Tibial nerve (tissue), 4 donors: ENCODE results near the gene P2RY1. TPM values are rescaled to one million over a fixed set of nuclear protein-coding genes. Genes with fewer than 3 reads are reported as not detected.
"Not testable (repeated sequence)": the region's sequence is repeated elsewhere in the genome, so short reads cannot be mapped to it uniquely, and the experiment has no call there.

Experiments
- DNase-seq, 2 donors: peaks; one replicate each; pipeline ENCODE4 v3.0.0-alpha.2; 2019; ENCODE audit warnings: low spot score in 2 of 2
- H3K27ac ChIP-seq, 4 donors: fragments of 200-600 bp; sonication (generic) in 3 of 4; one replicate each; pipeline ENCODE4 v1.5.1; 2017 to 2019; ENCODE audit warnings: mild to moderate bottlenecking in 1 of 4
- H3K27me3 ChIP-seq, 2 donors: fragments of 200-600 bp; sonication (generic) in 1 of 2; one replicate each; pipeline versions ENCODE4 v1.5.1 to v1.6.0; 2017 to 2019
- H3K36me3 ChIP-seq, 3 donors: fragments of 200-600 bp; sonication (generic); one replicate each; pipeline ENCODE4 v1.5.1; 2018 to 2019
- H3K4me1 ChIP-seq, 4 donors: fragments of 200-600 bp; sonication (generic) in 3 of 4; one replicate each; pipeline ENCODE4 v1.5.1; 2017 to 2019
- H3K4me3 ChIP-seq, 4 donors: fragments of 200-600 bp; sonication (generic) in 3 of 4; one replicate each; pipeline ENCODE4 v1.5.1; 2017 to 2019; ENCODE audit warnings: mild to moderate bottlenecking in 1 of 4, moderate library complexity in 1 of 4
- H3K9me3 ChIP-seq, 4 donors: fragments of 200-600 bp; sonication (generic) in 3 of 4; one replicate each; pipeline ENCODE4 v1.5.1; 2017 to 2019
- EP300 ChIP-seq, 2 donors: sonication (generic); formaldehyde crosslinking; IDR thresholded peaks; one replicate each; pipeline ENCODE4 v1.6.1; 2017; ENCODE audit warnings: antibody characterized with exemption in 2 of 2, mild to moderate bottlenecking in 1 of 2
- POLR2A ChIP-seq, 2 donors: fragments of 450-650 bp; IDR thresholded peaks; one replicate each; pipeline ENCODE4 v1.6.1; 2017; ENCODE audit warnings: antibody characterized with exemption in 2 of 2, mild to moderate bottlenecking in 2 of 2, moderate library complexity in 2 of 2
- WGBS, 2 donors: methylation state at CpG; one replicate each; pipeline ENCODE4 v1.1.5; 2018; 5-methylcytosine and 5-hydroxymethylcytosine counted together
- total RNA-seq, 4 donors: library from RNA; depleted of rRNA; stranded (reverse); fragments of >200 nt; gene quantifications; one replicate each; pipeline ENCODE4 v1.1.0, GENCODE V29; 2016
- TF ChIP-seq, protein P1 (sequence below), 5 experiments: fragments of 200-600 bp in 3 of 5; fragments of 450-650 bp in 2 of 5; sonication (generic) in 3 of 5; IDR thresholded peaks; one replicate each; pipeline ENCODE4 v1.5.1; 2016 to 2019; ENCODE audit warnings: antibody characterized with exemption in 5 of 5, mild to moderate bottlenecking in 3 of 5, moderate library complexity in 2 of 5

Gene P2RY1
- total RNA-seq, 4 donors from 2014 or later, result 6.7 to 8.4 (median 7.9) TPM

DNA sequence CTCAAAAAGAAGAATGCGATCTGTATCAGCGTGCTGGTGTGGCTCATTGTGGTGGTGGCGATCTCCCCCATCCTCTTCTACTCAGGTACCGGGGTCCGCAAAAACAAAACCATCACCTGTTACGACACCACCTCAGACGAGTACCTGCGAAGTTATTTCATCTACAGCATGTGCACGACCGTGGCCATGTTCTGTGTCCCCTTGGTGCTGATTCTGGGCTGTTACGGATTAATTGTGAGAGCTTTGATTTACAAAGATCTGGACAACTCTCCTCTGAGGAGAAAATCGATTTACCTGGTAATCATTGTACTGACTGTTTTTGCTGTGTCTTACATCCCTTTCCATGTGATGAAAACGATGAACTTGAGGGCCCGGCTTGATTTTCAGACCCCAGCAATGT, 1.3 kb downstream of the P2RY1 start:
- 48% methylated on average over 14 of the region's 14 CpGs for WGBS, 2 donors
- Histone ChIP-seq H3K27ac (peak overlapping the region in 3 of 4 donors; percentile 80 to 88 (median 86)), H3K9me3 (no peaks in the 10 kb centered on the region), H3K4me3 (peak overlapping the region; percentile 63 to 94 (median 81)), H3K27me3 (no peaks in the 10 kb centered on the region), H3K4me1 (peaks cover 0 to 45% (median 4%) of the 10 kb centered on the region in 4 donors), H3K36me3 (no peaks in the 10 kb centered on the region)
- no peak for DNase-seq
- TF ChIP-seq EP300 (IDR thresholded peaks at IDR 0.05), result no peak
- TF ChIP-seq, protein P1, sequence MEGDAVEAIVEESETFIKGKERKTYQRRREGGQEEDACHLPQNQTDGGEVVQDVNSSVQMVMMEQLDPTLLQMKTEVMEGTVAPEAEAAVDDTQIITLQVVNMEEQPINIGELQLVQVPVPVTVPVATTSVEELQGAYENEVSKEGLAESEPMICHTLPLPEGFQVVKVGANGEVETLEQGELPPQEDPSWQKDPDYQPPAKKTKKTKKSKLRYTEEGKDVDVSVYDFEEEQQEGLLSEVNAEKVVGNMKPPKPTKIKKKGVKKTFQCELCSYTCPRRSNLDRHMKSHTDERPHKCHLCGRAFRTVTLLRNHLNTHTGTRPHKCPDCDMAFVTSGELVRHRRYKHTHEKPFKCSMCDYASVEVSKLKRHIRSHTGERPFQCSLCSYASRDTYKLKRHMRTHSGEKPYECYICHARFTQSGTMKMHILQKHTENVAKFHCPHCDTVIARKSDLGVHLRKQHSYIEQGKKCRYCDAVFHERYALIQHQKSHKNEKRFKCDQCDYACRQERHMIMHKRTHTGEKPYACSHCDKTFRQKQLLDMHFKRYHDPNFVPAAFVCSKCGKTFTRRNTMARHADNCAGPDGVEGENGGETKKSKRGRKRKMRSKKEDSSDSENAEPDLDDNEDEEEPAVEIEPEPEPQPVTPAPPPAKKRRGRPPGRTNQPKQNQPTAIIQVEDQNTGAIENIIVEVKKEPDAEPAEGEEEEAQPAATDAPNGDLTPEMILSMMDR (IDR thresholded peaks at IDR 0.05), result no peak
- no peak for TF ChIP-seq POLR2A (IDR thresholded peaks at IDR 0.05)

DNA sequence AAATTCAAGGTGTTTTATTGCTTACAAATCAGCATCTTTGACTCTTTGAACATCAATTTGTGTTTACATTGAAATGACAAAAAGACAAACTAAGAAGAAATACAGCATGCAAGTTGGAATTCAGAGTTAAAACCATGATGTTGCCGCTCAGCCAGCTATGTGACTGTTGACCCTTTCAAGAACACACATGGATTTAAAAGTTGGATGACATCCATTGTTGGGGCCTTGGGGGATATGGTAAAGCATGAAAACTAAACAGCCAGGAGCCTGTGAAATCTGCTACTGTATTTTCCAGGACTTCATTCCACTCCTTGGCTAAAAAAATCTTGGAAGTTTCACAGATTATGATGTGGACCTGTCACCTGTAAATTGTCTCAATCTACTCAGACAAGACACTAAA, 4.6 kb downstream of the P2RY1 start:
- no peak for DNase-seq
- Histone ChIP-seq H3K9me3 (no peaks in the 10 kb centered on the region), H3K36me3 (peaks cover 0 to 4% (median 0%) of the 10 kb centered on the region in 3 donors), H3K27ac (no peak overlapping the region), H3K4me1 (peaks cover 0 to 38% (median 5%) of the 10 kb centered on the region in 4 donors), H3K27me3 (no peaks in the 10 kb centered on the region), H3K4me3 (no peak overlapping the region)
- TF ChIP-seq, protein P1 (IDR thresholded peaks at IDR 0.05), result no peak
- TF ChIP-seq EP300 (IDR thresholded peaks at IDR 0.05), result no peak
- TF ChIP-seq POLR2A (IDR thresholded peaks at IDR 0.05), result no peak
- WGBS, 2 donors, result 32 to 44% methylated on average over 1 of the region's 1 CpG

DNA sequence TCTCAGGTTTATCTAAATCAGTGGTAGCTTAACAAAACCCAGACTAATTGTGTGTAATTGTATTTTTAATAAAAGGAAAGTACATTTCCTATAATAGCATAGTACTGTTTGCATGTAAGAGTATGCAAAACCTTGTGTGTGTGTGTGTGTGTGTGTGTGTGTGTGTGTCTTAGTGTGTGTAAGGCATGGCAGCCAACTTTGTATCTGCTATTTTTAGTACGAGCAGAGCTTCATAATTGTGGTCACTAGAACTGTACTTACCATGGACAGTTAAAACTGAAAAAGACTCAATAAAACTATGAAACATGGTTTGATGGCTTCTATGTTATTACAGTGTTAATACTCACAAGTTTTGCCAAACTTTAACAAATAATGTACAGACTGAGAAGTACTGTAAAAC, 6.2 kb downstream of the P2RY1 start:
- TF ChIP-seq EP300 (IDR thresholded peaks at IDR 0.05), result no peak
- 21 to 36% methylated on average over 1 of the region's 1 CpG for whole genome bisulfite sequencing, 2 donors

DNA sequence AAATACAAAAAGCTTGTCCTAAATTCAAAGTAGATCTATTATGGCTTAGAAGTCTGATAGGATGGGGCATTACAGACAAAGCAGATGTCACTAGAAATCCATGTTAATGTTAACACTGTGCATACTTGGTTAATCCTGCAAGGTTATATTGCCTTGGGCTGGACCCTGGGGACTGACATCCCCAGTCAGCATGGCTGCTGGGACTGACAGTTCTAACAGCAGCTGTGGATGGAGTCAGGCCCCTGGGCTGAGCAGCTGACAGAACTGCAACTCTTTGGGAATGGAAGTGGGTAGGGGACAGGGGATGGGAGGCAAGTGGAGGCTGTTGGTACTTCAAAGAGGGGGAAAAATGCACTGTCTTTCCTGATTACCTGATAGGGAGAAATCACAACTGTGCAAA, 7.5 kb downstream of the P2RY1 start:
- H3K9me3 ChIP-seq, result peaks cover 0 to 12% (median 2%) of the 10 kb centered on the region in 4 donors
- H3K4me3 ChIP-seq, result no peak overlapping the region
- no peak for TF ChIP-seq POLR2A (IDR thresholded peaks at IDR 0.05)
- no peak overlapping the region for H3K27ac ChIP-seq
- H3K4me1 ChIP-seq, result peaks cover 0 to 22% (median 2%) of the 10 kb centered on the region in 4 donors
- H3K36me3 ChIP-seq, result peaks cover 0 to 11% (median 0%) of the 10 kb centered on the region in 3 donors
- DNase-seq, result no peak
- H3K27me3 ChIP-seq, result no peaks in the 10 kb centered on the region

More for the DNA sequence above, 6.2 kb downstream of the P2RY1 start:
- Histone ChIP-seq H3K9me3 (no peaks in the 10 kb centered on the region), H3K4me3 (no peak overlapping the region), H3K4me1 (peaks cover 0 to 29% (median 5%) of the 10 kb centered on the region in 4 donors), H3K27ac (no peak overlapping the region), H3K36me3 (peaks cover 0 to 4% (median 0%) of the 10 kb centered on the region in 3 donors), H3K27me3 (no peaks in the 10 kb centered on the region)
- no peak for DNase-seq

DNA sequence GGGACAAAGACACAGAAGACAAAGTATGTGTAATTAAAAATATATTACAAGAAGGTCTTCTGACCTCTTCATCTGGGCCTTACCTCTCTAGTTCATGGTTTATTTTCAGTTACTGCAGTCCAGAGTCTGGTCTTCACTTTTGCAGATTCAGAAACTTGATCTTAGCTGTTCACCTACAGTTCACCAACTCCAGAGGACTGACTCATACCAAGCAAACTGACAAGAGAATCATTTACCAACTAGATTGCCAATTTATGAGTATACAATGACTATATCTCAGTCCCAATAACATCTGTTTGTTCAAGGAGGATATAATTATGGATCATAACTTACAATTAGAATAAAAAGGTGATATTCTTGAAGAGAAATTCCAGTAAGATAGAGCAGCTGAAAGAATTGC, 9.0 kb downstream of the P2RY1 start:
- Histone ChIP-seq H3K27ac (no peak overlapping the region), H3K36me3 (peaks cover 0 to 11% (median 0%) of the 10 kb centered on the region in 3 donors), H3K9me3 (peaks cover 0 to 24% (median 2%) of the 10 kb centered on the region in 4 donors), H3K4me3 (no peak overlapping the region), H3K4me1 (peaks cover 0 to 17% (median 2%) of the 10 kb centered on the region in 4 donors), H3K27me3 (no peaks in the 10 kb centered on the region)
- TF ChIP-seq POLR2A (IDR thresholded peaks at IDR 0.05), result no peak
- no peak for TF ChIP-seq EP300 (IDR thresholded peaks at IDR 0.05)
- TF ChIP-seq, protein P1 (IDR thresholded peaks at IDR 0.05), result no peak
- DNase-seq, result no peak

DNA sequence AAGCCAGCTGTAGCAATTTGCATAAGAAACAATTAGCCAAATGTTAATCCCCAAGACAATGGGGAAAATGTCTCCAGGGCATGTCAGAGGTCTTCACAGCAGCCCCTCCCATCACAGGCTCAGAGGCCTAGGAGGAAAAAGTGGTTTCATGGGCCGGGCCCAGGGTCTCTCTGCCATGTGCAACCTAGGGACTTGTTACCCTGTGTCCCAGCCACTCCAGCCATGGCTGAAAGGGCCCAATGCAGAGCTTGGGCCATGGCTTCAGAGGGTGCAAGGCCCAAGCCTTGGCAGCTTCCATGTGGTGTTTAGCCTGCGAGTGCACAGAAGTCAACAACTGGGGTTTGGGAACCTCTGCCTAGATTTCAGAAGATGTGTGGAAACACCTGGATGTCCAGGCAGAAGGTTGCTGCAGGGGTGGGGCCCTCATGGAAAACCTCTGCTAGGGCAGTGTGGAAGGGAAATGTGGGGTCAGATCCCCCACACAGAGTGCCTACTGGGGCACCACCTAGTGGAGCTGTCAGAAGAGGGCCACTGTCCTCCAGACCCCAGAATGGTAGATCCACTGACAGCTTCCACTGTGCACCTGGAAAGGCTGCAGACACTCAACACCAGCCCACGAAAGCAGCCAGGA, 11.8 kb downstream of the P2RY1 start:
- not testable (repeated sequence) for H3K27ac ChIP-seq, H3K4me3 ChIP-seq, H3K27me3 ChIP-seq, DNase-seq, H3K4me1 ChIP-seq
- peaks cover 0 to 33% (median 2%) of the 10 kb centered on the region in 4 donors for H3K9me3 ChIP-seq
- WGBS, 2 donors, result 89 to 97% methylated on average over 3 of the region's 3 CpGs
- H3K36me3 ChIP-seq, result peaks cover 0 to 11% (median 0%) of the 10 kb centered on the region in 3 donors

DNA sequence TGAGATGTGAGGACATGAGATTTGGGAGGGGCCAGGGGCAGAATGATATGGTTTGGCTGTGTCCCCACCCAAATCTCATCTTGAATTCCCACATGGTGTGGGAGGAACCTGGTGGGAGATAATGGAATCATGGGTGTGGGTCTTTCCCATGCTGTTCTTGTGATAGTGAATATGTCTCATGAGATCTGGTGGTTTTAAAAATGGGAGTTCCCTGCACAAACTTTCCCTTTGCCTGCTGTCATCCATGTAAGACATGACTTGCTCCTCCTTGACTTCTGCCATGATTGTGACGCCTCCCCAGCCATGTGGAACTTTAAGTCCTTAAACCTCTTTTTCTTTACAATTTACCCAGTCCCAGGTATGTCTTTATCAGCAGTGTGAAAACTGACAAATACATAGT, 12.7 kb downstream of the P2RY1 start:
- H3K36me3 ChIP-seq, H3K27ac ChIP-seq, H3K27me3 ChIP-seq, H3K4me1 ChIP-seq, H3K4me3 ChIP-seq, DNase-seq: not testable (repeated sequence)
- 94 to 96% methylated on average over 1 of the region's 1 CpG for WGBS, 2 donors
- H3K9me3 ChIP-seq, result peaks cover 0 to 33% (median 2%) of the 10 kb centered on the region in 4 donors
